Neural cell (in vitro differentiated cells): Measurements from ENCODE around the gene MYMK. TPM values are rescaled to one million over a fixed set of nuclear protein-coding genes. Genes with fewer than 3 reads are reported as not detected.

Experiments
- H2AFZ ChIP-seq: fragments of 200-600, 300-800 bp; sonication (generic), shearing (Covaris generic); 2 replicates; pipeline ENCODE4 v1.6.0; 2014; ENCODE audit warnings: low read depth, mild to moderate bottlenecking, antibody characterized with exemption, low read length, moderate library complexity
- H3F3A ChIP-seq: fragments of 200-600 bp; shearing (Covaris generic); 2 replicates; pipeline ENCODE4 v1.6.1; 2016; ENCODE audit warnings: mild to moderate bottlenecking, moderate library complexity, mixed read lengths, antibody characterized with exemption, low read length; ENCODE audit not compliant: insufficient read depth, poor library complexity, severe bottlenecking
- H3K27ac ChIP-seq: fragments of 200-600, 300-800 bp; sonication (generic), shearing (Covaris generic); 2 replicates; pipeline ENCODE4 v1.5.1; 2014; ENCODE audit warnings: mild to moderate bottlenecking, low read length, moderate library complexity
- H3K27me3 ChIP-seq: fragments of 300-800, 200-600 bp; sonication (generic), shearing (Covaris generic); 2 replicates; pipeline ENCODE4 v1.6.0; 2014; ENCODE audit warnings: mild to moderate bottlenecking, low read depth, low read length, moderate library complexity; ENCODE audit not compliant: insufficient read depth
- H3K36me3 ChIP-seq: fragments of 300-800, 200-600 bp; sonication (generic), shearing (Covaris generic); 2 replicates; pipeline ENCODE4 v1.5.1; 2014; ENCODE audit warnings: mild to moderate bottlenecking, antibody characterized with exemption, low read length, moderate library complexity; ENCODE audit not compliant: insufficient read depth
- H3K4me2 ChIP-seq: fragments of 300-800, 200-600 bp; sonication (generic), shearing (Covaris generic); 2 replicates; pipeline ENCODE4 v1.6.0; 2014; ENCODE audit warnings: mild to moderate bottlenecking, low read length
- H3K4me3 ChIP-seq: fragments of 300-800, 200-600 bp; sonication (generic), shearing (Covaris generic); 2 replicates; pipeline ENCODE4 v1.5.1; 2014; ENCODE audit warnings: mild to moderate bottlenecking, low read length, moderate library complexity
- H3K79me2 ChIP-seq: fragments of 200-600 bp; shearing (Covaris generic); replicated peaks from 2 replicates; pipeline ENCODE4 v1.6.0; 2014; ENCODE audit warnings: mild to moderate bottlenecking, low read length, moderate library complexity; ENCODE audit not compliant: insufficient read depth
- H3K9ac ChIP-seq: fragments of 300-800, 200-600 bp; sonication (generic), shearing (Covaris generic); 2 replicates; pipeline ENCODE4 v1.6.1; 2016; ENCODE audit warnings: mild to moderate bottlenecking, low read length, mixed read lengths
- H3K9me2 ChIP-seq: fragments of 200-600 bp; shearing (Covaris generic); 2 replicates; pipeline ENCODE4 v1.6.1; 2016; ENCODE audit warnings: mild to moderate bottlenecking, low read length, mixed read lengths; ENCODE audit not compliant: insufficient read depth
- H3K9me3 ChIP-seq: fragments of 200-600, 300-800 bp; sonication (generic), shearing (Covaris generic); 2 replicates; pipeline ENCODE4 v1.6.1; 2016; ENCODE audit warnings: mild to moderate bottlenecking, mixed run types, low read length, moderate library complexity, mixed read lengths
- H4K20me1 ChIP-seq: fragments of 200-600 bp; shearing (Covaris generic); 2 replicates; pipeline ENCODE4 v1.6.1; 2016; ENCODE audit warnings: mild to moderate bottlenecking, mixed run types; ENCODE audit not compliant: insufficient read depth
- CTCF ChIP-seq: fragments of 450-650 bp; IDR thresholded peaks from 2 replicates; pipeline ENCODE4 v1.5.1; 2014; ENCODE audit warnings: antibody characterized with exemption, mild to moderate bottlenecking, moderate library complexity; ENCODE audit not compliant: poor library complexity, severe bottlenecking
- EP300 ChIP-seq: fragments of 450-650 bp; conservative IDR thresholded peaks from 2 replicates; pipeline ENCODE4 v1.6.1; 2014; ENCODE audit warnings: antibody characterized with exemption, mild to moderate bottlenecking, moderate library complexity; ENCODE audit not compliant: poor library complexity, severe bottlenecking
- EZH2 ChIP-seq: fragments of 200-600, 300-800 bp; shearing (Covaris generic), sonication (generic); IDR thresholded peaks from 2 replicates; pipeline ENCODE4 v1.6.1; 2014; ENCODE audit warnings: antibody characterized with exemption, low read length, borderline replicate concordance, mild to moderate bottlenecking; ENCODE audit not compliant: insufficient read depth, poor library complexity, severe bottlenecking
- MXI1 ChIP-seq: fragments of 450-650 bp; conservative IDR thresholded peaks from 2 replicates; pipeline ENCODE4 v1.6.1; 2014; ENCODE audit warnings: antibody characterized with exemption, mild to moderate bottlenecking; ENCODE audit not compliant: poor library complexity, severe bottlenecking
- POLR2AphosphoS5 ChIP-seq: IDR thresholded peaks from 2 replicates; pipeline ENCODE4 v1.6.1; 2012
- RAD21 ChIP-seq: fragments of 450-650 bp; conservative IDR thresholded peaks from 2 replicates; pipeline ENCODE4 v1.6.1; 2014; ENCODE audit warnings: antibody characterized with exemption, mild to moderate bottlenecking, moderate library complexity
- REST ChIP-seq: IDR thresholded peaks from 2 replicates; pipeline ENCODE4 v1.6.1; 2012; ENCODE audit warnings: borderline replicate concordance
- SMC3 ChIP-seq: fragments of 450-650 bp; conservative IDR thresholded peaks from 2 replicates; pipeline ENCODE4 v1.6.1; 2014; ENCODE audit warnings: antibody characterized with exemption, mild to moderate bottlenecking, moderate library complexity; ENCODE audit not compliant: poor library complexity
- TAF1 ChIP-seq: IDR thresholded peaks from 2 replicates; pipeline ENCODE4 v1.6.1; 2012; ENCODE audit warnings: low read depth
- polyA plus RNA-seq: library from polyadenylated mRNA; depleted of rRNA; stranded (reverse); fragments of >200 nt; gene quantifications from 2 replicates; pipeline ENCODE4 v1.2.3, GENCODE V29; 2014

MYMK gene
- polyA plus RNA-seq, 1 donor from 2014 or later, result not detected

- no peak overlapping the region for H3K9ac ChIP-seq
- no peaks in the 10 kb centered on the region for H3F3A ChIP-seq
- H2AFZ ChIP-seq, result no peak overlapping the region
- no peak for TF ChIP-seq RAD21
- no peak for TF ChIP-seq REST
- TF ChIP-seq SMC3, result no peak
- no peak for TF ChIP-seq CTCF
- TF ChIP-seq EZH2, result no peak
- TF ChIP-seq EP300, result no peak
- no peak for TF ChIP-seq TAF1
- H3K27me3 ChIP-seq, result no peaks in the 10 kb centered on the region
- H3K27ac ChIP-seq, result no peak overlapping the region
- H3K36me3 ChIP-seq, result no peaks in the 10 kb centered on the region
- H3K4me3 ChIP-seq, result no peak overlapping the region
- no peaks in the 10 kb centered on the region for H3K79me2 ChIP-seq
- no peaks in the 10 kb centered on the region for H3K9me2 ChIP-seq
- no peak overlapping the region for H3K4me2 ChIP-seq
- no peaks in the 10 kb centered on the region for H4K20me1 ChIP-seq
- H3K9me3 ChIP-seq, result no peaks in the 10 kb centered on the region
Measured at GRCh38 chr9:133562611-133563290, 38.0 kb upstream of the MYMK start.

GRCh38 chr9:133561976-133562554 is 37.3 kb upstream of the MYMK start:
- no peak overlapping the region for H3K4me3 ChIP-seq
- H3K9me2 ChIP-seq, result no peaks in the 10 kb centered on the region
- no peak overlapping the region for H2AFZ ChIP-seq
- H3K36me3 ChIP-seq, result no peaks in the 10 kb centered on the region
- H3F3A ChIP-seq, result no peaks in the 10 kb centered on the region
- H3K9me3 ChIP-seq, result no peaks in the 10 kb centered on the region
- H3K9ac ChIP-seq, result no peak overlapping the region
- no peaks in the 10 kb centered on the region for H4K20me1 ChIP-seq
- TF ChIP-seq MXI1, result no peak
- no peak for TF ChIP-seq EZH2
- TF ChIP-seq RAD21, result no peak
- TF ChIP-seq CTCF, result no peak
- no peak for TF ChIP-seq SMC3
- TF ChIP-seq POLR2AphosphoS5, result no peak
- no peak for TF ChIP-seq TAF1
- H3K4me2 ChIP-seq, result no peak overlapping the region
- H3K27ac ChIP-seq, result no peak overlapping the region
- H3K79me2 ChIP-seq, result no peaks in the 10 kb centered on the region
- H3K27me3 ChIP-seq, result no peaks in the 10 kb centered on the region
